GM12878 (cell line): ENCODE data around the gene TCF4. TPM values are rescaled to one million over a fixed set of nuclear protein-coding genes. Genes with fewer than 3 reads are reported as not detected.

ENCODE experiments used
- ATAC-seq: fragments of 200-7000 bp; cut with Tn5 transposase; 3 replicates; pipeline ENCODE4 v1.9.1; 2020; ENCODE audit warnings: mild to moderate bottlenecking, moderate library complexity
- BruUV-seq: library from RNA; stranded (reverse); fragments of 400-500 nt; replicated peaks from 2 replicates; lab custom pipeline; 2021; lab: Mats Ljungman, UMichigan
- CTCF ChIA-PET: fragments of 300-600 bp; sonication (Branson Sonifier 250); formaldehyde crosslinking; extraction: SDS; loops from one replicate; lab custom pipeline; 2021; ENCODE audit warnings: inconsistent platforms; lab: Yijun Ruan, JAX
- POLR2A ChIA-PET: fragments of 350-600 bp; formaldehyde crosslinking; extraction: SDS; loops from one replicate; lab custom pipeline; 2021; ENCODE audit warnings: inconsistent platforms; lab: Charles Lee
- RAD21 ChIA-PET: fragments of 300-600 bp; sonication (Branson Sonifier 250); formaldehyde crosslinking; loops from one replicate; lab custom pipeline; 2023; ENCODE audit warnings: antibody characterized with exemption; ENCODE audit not compliant: unreplicated experiment; lab: Charles Lee
- SMC1A ChIA-PET: fragments of 300-600 bp; sonication (Branson Sonifier 250); formaldehyde crosslinking; loops from one replicate; lab custom pipeline; 2023; ENCODE audit not compliant: unreplicated experiment, uncharacterized antibody; lab: Charles Lee
- DNase-seq: peaks from one replicate; pipeline ENCODE4 v3.0.0-alpha.2; 2011; ENCODE audit warnings: low read depth, low spot score
- FAIRE-seq: peaks from 3 replicates; lab custom pipeline; 2011; peaks lifted over from hg19 to GRCh38; lab: Jason Lieb, UNC
- H2AFZ ChIP-seq: 2 replicates; pipeline ENCODE4 v1.6.0; 2011; ENCODE audit warnings: low read depth, low read length, control low read depth; ENCODE audit not compliant: control insufficient read depth
- H3K27ac ChIP-seq: 2 replicates; pipeline ENCODE4 v1.5.1; 2011; ENCODE audit warnings: control low read depth; ENCODE audit not compliant: control insufficient read depth, insufficient read depth
- H3K27me3 ChIP-seq, 2 experiments: replicated peaks in 1 of 2; 2 replicates each; pipeline versions ENCODE4 v1.6.0 to v1.6.1; 2011; ENCODE audit warnings: low read length in 1 of 2; ENCODE audit not compliant: control insufficient read depth in 2 of 2, insufficient read depth in 2 of 2
- H3K36me3 ChIP-seq, 2 experiments: 2 replicates each; pipeline ENCODE4 v1.5.1; 2011; ENCODE audit warnings: low read length in 1 of 2; ENCODE audit not compliant: control insufficient read depth in 2 of 2, insufficient read depth in 2 of 2
- H3K4me1 ChIP-seq: 2 replicates; pipeline ENCODE4 v1.6.1; 2011; ENCODE audit warnings: mild to moderate bottlenecking, low read length, moderate library complexity, mixed read lengths; ENCODE audit not compliant: control insufficient read depth, insufficient read depth
- H3K4me2 ChIP-seq: 2 replicates; pipeline ENCODE4 v1.6.0; 2011; ENCODE audit warnings: control low read depth; ENCODE audit not compliant: control insufficient read depth, insufficient read depth
- H3K4me3 ChIP-seq: fragments of 200-600 bp; sonication (generic); 2 replicates; pipeline ENCODE4 v1.5.1; 2016
- H3K79me2 ChIP-seq: 2 replicates; pipeline ENCODE4 v1.6.0; 2011; ENCODE audit warnings: low read length; ENCODE audit not compliant: control insufficient read depth, insufficient read depth
- H3K9ac ChIP-seq: 2 replicates; pipeline ENCODE4 v1.8.0; 2011; ENCODE audit warnings: low read length, control low read depth, mixed read lengths; ENCODE audit not compliant: control insufficient read depth, insufficient read depth
- H3K9me3 ChIP-seq: replicated peaks from 3 replicates; pipeline ENCODE4 v1.5.1; 2011; ENCODE audit warnings: mild to moderate bottlenecking, low read length; ENCODE audit not compliant: control insufficient read depth, insufficient read depth
- H4K20me1 ChIP-seq: 2 replicates; pipeline ENCODE4 v1.6.0; 2011; ENCODE audit not compliant: control insufficient read depth, insufficient read depth
- CHD1 ChIP-seq: IDR thresholded peaks from 2 replicates; pipeline ENCODE4 v1.6.1; 2012; ENCODE audit warnings: low read depth, low read length, improper control_type of control experiment
- EGR1 ChIP-seq, 2 experiments: IDR thresholded peaks; 1 replicate in 1 of 2; 2 replicates in 1 of 2; pipeline ENCODE4 v1.6.1; 2011 to 2012; ENCODE audit warnings: low read depth in 2 of 2, low read length in 2 of 2, borderline replicate concordance in 1 of 2, mild to moderate bottlenecking in 1 of 2, moderate library complexity in 1 of 2
- EP300 ChIP-seq, 2 experiments: fragments of 150-350 bp in 1 of 2; IDR thresholded peaks; 2 replicates each; pipeline ENCODE4 v1.6.1; 2011 to 2012; ENCODE audit warnings: low read depth in 2 of 2, low read length in 2 of 2, borderline replicate concordance in 1 of 2, improper control_type of control experiment in 1 of 2, inconsistent platforms in 1 of 2; ENCODE audit not compliant: control insufficient read depth in 1 of 2
- NR2F1 ChIP-seq: fragments of 450-650 bp; conservative IDR thresholded peaks from 2 replicates; pipeline ENCODE4 v1.6.1; 2017; ENCODE audit warnings: mild to moderate bottlenecking
- PAX8 ChIP-seq: fragments of 450-650 bp; IDR thresholded peaks from 2 replicates; pipeline ENCODE4 v1.6.1; 2017; ENCODE audit warnings: mild to moderate bottlenecking, moderate library complexity
- POLR2A ChIP-seq: IDR thresholded peaks from 2 replicates; pipeline ENCODE4 v1.6.1; 2011; ENCODE audit warnings: low read depth, mild to moderate bottlenecking, low read length
- POU2F2 ChIP-seq: IDR thresholded peaks from 3 replicates; pipeline ENCODE4 v1.6.1; 2011; ENCODE audit warnings: low read depth, mild to moderate bottlenecking, low read length, borderline replicate concordance
- TAF1 ChIP-seq: IDR thresholded peaks from 2 replicates; pipeline ENCODE4 v1.6.1; 2011; ENCODE audit warnings: mild to moderate bottlenecking, low read depth, low read length, borderline replicate concordance
- TARDBP ChIP-seq: IDR thresholded peaks from 2 replicates; pipeline ENCODE4 v1.6.1; 2016; ENCODE audit warnings: borderline replicate concordance
- ZNF274 ChIP-seq: IDR thresholded peaks from one replicate; pipeline ENCODE4 v1.8.0; 2011; ENCODE audit not compliant: insufficient read length, insufficient read depth
- ZSCAN29 ChIP-seq: fragments of 450-650 bp; IDR thresholded peaks from 2 replicates; pipeline ENCODE4 v1.6.1; 2017; ENCODE audit warnings: mild to moderate bottlenecking, moderate library complexity
- WGBS: methylation state at CpG from one replicate; pipeline ENCODE4 v1.1.6; 2016; ENCODE audit warnings: low lambda C conversion rate; ENCODE audit not compliant: insufficient replicate concordance, insufficient coverage; ENCODE audit errors: missing lambda C conversion rate; 5-methylcytosine and 5-hydroxymethylcytosine counted together
- in situ Hi-C: fragments of 300-500 bp; cut with MboI; formaldehyde crosslinking; loops from 9 replicates; pipeline ENCODE4 v1.14.3; 2018; ENCODE audit warnings: mixed read lengths
- intact Hi-C: fragments of 100-400 bp; cut with micrococcal nuclease; formaldehyde crosslinking; loops from one replicate; pipeline ENCODE4 v1.14.2; 2022; ENCODE audit not compliant: unreplicated experiment
- polyA plus RNA-seq, 11 experiments: library from polyadenylated mRNA; depleted of rRNA in 4 of 11; unstranded in 6 of 11; stranded (reverse) in 5 of 11; fragments of >200 nt; fragmentation: Nextera tagmentation in 4 of 11; fragmentation: Illumina TruSeq in 1 of 11; extraction: Ambion mirVana in 4 of 11; extraction: Trizol in 1 of 11; gene quantifications; 1 replicate in 1 of 11; 2 replicates in 10 of 11; pipeline versions ENCODE4 v1.2.1 to v1.2.3, GENCODE V29; 2011 to 2016; ENCODE audit warnings: inconsistent platforms in 2 of 11, missing spikeins in 2 of 11, low read depth in 1 of 11
- total RNA-seq, 4 experiments: library from RNA; depleted of rRNA in 3 of 4; stranded (reverse); fragments of >200 nt in 3 of 4; fragmentation: Illumina TruSeq in 1 of 4; extraction: Trizol in 1 of 4; gene quantifications; 2 replicates each; pipeline versions ENCODE4 v1.2.1 to v1.2.3, GENCODE V29; 2013 to 2021
- TF ChIP-seq, protein P1 (sequence below): fragments of 450-650 bp; formaldehyde crosslinking; IDR thresholded peaks from 2 replicates; pipeline ENCODE4 v1.5.0; 2022; ENCODE audit warnings: mild to moderate bottlenecking, missing genetic modification characterization
- TF ChIP-seq, protein P2 (sequence below): IDR thresholded peaks from 2 replicates; pipeline ENCODE4 v1.6.1; 2011; ENCODE audit warnings: low read depth, mild to moderate bottlenecking, low read length, moderate library complexity, borderline replicate concordance; ENCODE audit errors: extremely low read depth
- TF ChIP-seq, protein P3 (sequence below): fragments of 450-650 bp; IDR thresholded peaks from 2 replicates; pipeline ENCODE4 v1.6.1; 2017; ENCODE audit warnings: mild to moderate bottlenecking

TCF4 gene
- total and polyA plus RNA-seq, 10 of the 15 experiments (the other 5 are each of a cell fraction or from before 2014, with no cell fraction given), result 15.2 to 94.0 (median 31.5) TPM

DNA sequence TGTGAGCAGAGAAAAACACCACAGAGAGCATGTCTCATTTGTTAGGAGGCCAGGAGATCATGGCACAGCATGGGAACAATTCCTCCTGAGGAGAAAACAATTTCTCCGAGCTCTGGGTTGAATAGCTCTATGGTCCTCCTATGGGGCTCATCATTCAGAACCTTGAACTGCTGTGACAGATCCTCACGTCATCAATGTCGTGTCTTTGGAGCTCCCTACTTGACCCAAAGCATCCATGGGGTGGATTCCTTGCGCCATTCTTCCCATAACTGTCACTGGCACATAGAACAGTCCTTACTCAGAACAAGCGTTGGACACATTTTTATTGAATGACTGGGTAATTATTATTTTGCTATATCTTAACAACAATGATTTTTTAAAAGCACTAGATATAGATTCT lies 15.8 kb upstream of the TCF4 start:
- H3K4me1 ChIP-seq, result no peaks in the 10 kb centered on the region
- no peaks in the 10 kb centered on the region for H3K9me3 ChIP-seq
- H3K36me3 ChIP-seq, result no peaks in the 10 kb centered on the region
- H3K79me2 ChIP-seq, result no peaks in the 10 kb centered on the region
- ChIA-PET SMC1A (interaction anchor here (0.9 kb wide), 1 partner anchor 8 kb away, joined by 3 read pairs; no protein-coding TSS in a partner anchor), RAD21 (no interaction called here), CTCF (no interaction called here), POLR2A (no interaction called here)
- no peak overlapping the region for H3K27ac ChIP-seq
- in situ Hi-C loops, result no loop called here
- no peak overlapping the region for H3K9ac ChIP-seq
- TF ChIP-seq CHD1, result no peak
- no peak for TF ChIP-seq EP300 (IDR thresholded peaks at IDR 0.05; ENCODE audit: borderline replicate concordance in 1 of 2, control insufficient read depth in 1 of 2, low read depth in 2 of 2, low read length in 2 of 2)
- TF ChIP-seq, protein P1, sequence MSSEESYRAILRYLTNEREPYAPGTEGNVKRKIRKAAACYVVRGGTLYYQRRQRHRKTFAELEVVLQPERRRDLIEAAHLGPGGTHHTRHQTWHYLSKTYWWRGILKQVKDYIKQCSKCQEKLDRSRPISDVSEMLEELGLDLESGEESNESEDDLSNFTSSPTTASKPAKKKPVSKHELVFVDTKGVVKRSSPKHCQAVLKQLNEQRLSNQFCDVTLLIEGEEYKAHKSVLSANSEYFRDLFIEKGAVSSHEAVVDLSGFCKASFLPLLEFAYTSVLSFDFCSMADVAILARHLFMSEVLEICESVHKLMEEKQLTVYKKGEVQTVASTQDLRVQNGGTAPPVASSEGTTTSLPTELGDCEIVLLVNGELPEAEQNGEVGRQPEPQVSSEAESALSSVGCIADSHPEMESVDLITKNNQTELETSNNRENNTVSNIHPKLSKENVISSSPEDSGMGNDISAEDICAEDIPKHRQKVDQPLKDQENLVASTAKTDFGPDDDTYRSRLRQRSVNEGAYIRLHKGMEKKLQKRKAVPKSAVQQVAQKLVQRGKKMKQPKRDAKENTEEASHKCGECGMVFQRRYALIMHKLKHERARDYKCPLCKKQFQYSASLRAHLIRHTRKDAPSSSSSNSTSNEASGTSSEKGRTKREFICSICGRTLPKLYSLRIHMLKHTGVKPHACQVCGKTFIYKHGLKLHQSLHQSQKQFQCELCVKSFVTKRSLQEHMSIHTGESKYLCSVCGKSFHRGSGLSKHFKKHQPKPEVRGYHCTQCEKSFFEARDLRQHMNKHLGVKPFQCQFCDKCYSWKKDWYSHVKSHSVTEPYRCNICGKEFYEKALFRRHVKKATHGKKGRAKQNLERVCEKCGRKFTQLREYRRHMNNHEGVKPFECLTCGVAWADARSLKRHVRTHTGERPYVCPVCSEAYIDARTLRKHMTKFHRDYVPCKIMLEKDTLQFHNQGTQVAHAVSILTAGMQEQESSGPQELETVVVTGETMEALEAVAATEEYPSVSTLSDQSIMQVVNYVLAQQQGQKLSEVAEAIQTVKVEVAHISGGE (CRISPR knock-in tag), result no peak
- TF ChIP-seq TAF1, result no peak
- TF ChIP-seq, protein P2, sequence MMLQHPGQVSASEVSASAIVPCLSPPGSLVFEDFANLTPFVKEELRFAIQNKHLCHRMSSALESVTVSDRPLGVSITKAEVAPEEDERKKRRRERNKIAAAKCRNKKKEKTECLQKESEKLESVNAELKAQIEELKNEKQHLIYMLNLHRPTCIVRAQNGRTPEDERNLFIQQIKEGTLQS, result no peak
- no peak for TF ChIP-seq POU2F2
- TF ChIP-seq, protein P3, sequence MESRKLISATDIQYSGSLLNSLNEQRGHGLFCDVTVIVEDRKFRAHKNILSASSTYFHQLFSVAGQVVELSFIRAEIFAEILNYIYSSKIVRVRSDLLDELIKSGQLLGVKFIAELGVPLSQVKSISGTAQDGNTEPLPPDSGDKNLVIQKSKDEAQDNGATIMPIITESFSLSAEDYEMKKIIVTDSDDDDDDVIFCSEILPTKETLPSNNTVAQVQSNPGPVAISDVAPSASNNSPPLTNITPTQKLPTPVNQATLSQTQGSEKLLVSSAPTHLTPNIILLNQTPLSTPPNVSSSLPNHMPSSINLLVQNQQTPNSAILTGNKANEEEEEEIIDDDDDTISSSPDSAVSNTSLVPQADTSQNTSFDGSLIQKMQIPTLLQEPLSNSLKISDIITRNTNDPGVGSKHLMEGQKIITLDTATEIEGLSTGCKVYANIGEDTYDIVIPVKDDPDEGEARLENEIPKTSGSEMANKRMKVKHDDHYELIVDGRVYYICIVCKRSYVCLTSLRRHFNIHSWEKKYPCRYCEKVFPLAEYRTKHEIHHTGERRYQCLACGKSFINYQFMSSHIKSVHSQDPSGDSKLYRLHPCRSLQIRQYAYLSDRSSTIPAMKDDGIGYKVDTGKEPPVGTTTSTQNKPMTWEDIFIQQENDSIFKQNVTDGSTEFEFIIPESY, result no peak
- TF ChIP-seq PAX8, result no peak
- TF ChIP-seq ZNF274, result no peak
- no peak for TF ChIP-seq POLR2A
- no peak for TF ChIP-seq NR2F1
- no peak for TF ChIP-seq TARDBP
- no peak for TF ChIP-seq ZSCAN29
- TF ChIP-seq EGR1 (IDR thresholded peaks at IDR 0.05; ENCODE audit: borderline replicate concordance in 1 of 2, low read depth in 2 of 2, low read length in 2 of 2), result no peak
- H3K27me3 ChIP-seq, result no peaks in the 10 kb centered on the region; a peak in 1 of 4 replicates
- FAIRE-seq (no peak), DNase-seq (no peak), ATAC-seq (no peak)
- no TSS peak for BruUV-seq
- WGBS, result 43% methylated on average over 5 of the region's 5 CpGs
- no peak overlapping the region for H3K4me3 ChIP-seq
- no peak overlapping the region for H2AFZ ChIP-seq
- no peaks in the 10 kb centered on the region for H4K20me1 ChIP-seq
- intact Hi-C loops, result no loop called here
- no peak overlapping the region for H3K4me2 ChIP-seq
